Measurements from ENCODE around the gene SLC26A11. TPM values are rescaled to one million over a fixed set of nuclear protein-coding genes. Genes with fewer than 3 reads are reported as not detected.
A peak's percentile ranks its signal among the peaks of the same experiment; 100 is the strongest.

Gene SLC26A11
- total and polyA plus RNA-seq, 2 of the 13 experiments (the other 11 are each of a cell fraction or from before 2014, with no cell fraction given), result 8.7 to 13.2 TPM

- H3K27ac ChIP-seq (ENCODE audit: extremely low read length, insufficient read depth, low read length), result no peak overlapping the region
- no peak overlapping the region for H3K4me2 ChIP-seq (ENCODE audit: low read depth, low read length)
- 98% methylated on average over 18 of the region's 18 CpGs for WGBS (ENCODE audit: low lambda C conversion rate)
- intact Hi-C loops (cut with micrococcal nuclease; ENCODE audit: unreplicated experiment), result no loop called here
- no peaks in the 10 kb centered on the region for H3K9me3 ChIP-seq (ENCODE audit: low read length)
- H3K27me3 ChIP-seq (ENCODE audit: control insufficient read depth in 1 of 2, insufficient read depth in 2 of 2, low read length in 2 of 2), result no peaks in the 10 kb centered on the region
- DNase-seq (ENCODE audit: low spot score), result no peak
- no peak for FAIRE-seq
- H3K4me3 ChIP-seq (replicated peaks in 1 of 3; ENCODE audit: insufficient read depth in 1 of 3, low read depth in 2 of 3, low read length in 3 of 3), result no peak overlapping the region
- POLR2A ChIA-PET, result no interaction called here
- ATAC-seq, result no peak
- no peak for TF ChIP-seq BATF2 (CRISPR knock-in tag; IDR thresholded peaks at IDR 0.05)
- peak; percentile 25; the same call in 1 of the 2 replicates for TF ChIP-seq ZNF768 (CRISPR knock-in tag; IDR thresholded peaks at IDR 0.05)
- no peak for TF ChIP-seq MEIS1 (CRISPR knock-in tag; IDR thresholded peaks at IDR 0.05; ENCODE audit: borderline replicate concordance)
- TF ChIP-seq GABPA (IDR thresholded peaks at IDR 0.05; ENCODE audit: low read depth, low read length), result no peak
- no peak for TF ChIP-seq GABPA (CRISPR knock-in tag; IDR thresholded peaks at IDR 0.05; ENCODE audit: low read depth)
- in situ Hi-C loops (cut with HindIII; ENCODE audit: extremely low pct_ligation_motif_present, low pct_unique_long_range_greater_than_20kb), result no loop called here
- BruUV-seq (replicated peaks), result no TSS peak
- CTCF ChIA-PET (ENCODE audit: low intra/inter-chr PET ratio, low total read pairs), result no interaction called here
- peaks cover 9% of the 10 kb centered on the region for H3K79me2 ChIP-seq (ENCODE audit: insufficient read depth, low read length)
- no peak overlapping the region for H2AFZ ChIP-seq (ENCODE audit: low read length)
- peaks cover 23% of the 10 kb centered on the region for H3K4me1 ChIP-seq (ENCODE audit: insufficient read depth, low read length)
- no peaks in the 10 kb centered on the region for H4K20me1 ChIP-seq (ENCODE audit: insufficient read depth, low read length)
- H3K36me3 ChIP-seq (replicated peaks in 1 of 2; ENCODE audit: control insufficient read depth in 1 of 2, insufficient read depth in 2 of 2, low read length in 2 of 2), result peaks cover 0 to 1% of the 10 kb centered on the region in 2 experiments; a peak in 1 of 5 replicates
- H3K9ac ChIP-seq (ENCODE audit: insufficient read depth, low read depth, low read length), result no peak overlapping the region
Measured at GRCh38 chr17:80223142-80223815, 3.1 kb downstream of the SLC26A11 start.

GRCh38 chr17:80223838-80224497 is 3.7 kb downstream of the SLC26A11 start:
- DNase-seq (ENCODE audit: low spot score) (no peak), FAIRE-seq (no peak), ATAC-seq (no peak)
- H3K4me1 ChIP-seq (ENCODE audit: insufficient read depth, low read length), result peaks cover 17% of the 10 kb centered on the region
- H3K4me3 ChIP-seq (replicated peaks in 1 of 3; ENCODE audit: insufficient read depth in 1 of 3, low read depth in 2 of 3, low read length in 3 of 3), result no peak overlapping the region
- no peak overlapping the region for H3K4me2 ChIP-seq (ENCODE audit: low read depth, low read length)
- no peaks in the 10 kb centered on the region for H3K27me3 ChIP-seq (ENCODE audit: control insufficient read depth in 1 of 2, insufficient read depth in 2 of 2, low read length in 2 of 2)
- H3K27ac ChIP-seq (ENCODE audit: extremely low read length, insufficient read depth, low read length), result no peak overlapping the region
- in situ Hi-C loops (cut with HindIII; ENCODE audit: extremely low pct_ligation_motif_present, low pct_unique_long_range_greater_than_20kb) (no loop called here), intact Hi-C loops (cut with micrococcal nuclease; ENCODE audit: unreplicated experiment) (no loop called here)
- ChIA-PET POLR2A (no interaction called here), CTCF (ENCODE audit: low intra/inter-chr PET ratio, low total read pairs) (no interaction called here)
- BruUV-seq (replicated peaks), result no TSS peak
- H3K36me3 ChIP-seq (replicated peaks in 1 of 2; ENCODE audit: control insufficient read depth in 1 of 2, insufficient read depth in 2 of 2, low read length in 2 of 2), result peaks cover 3 to 4% of the 10 kb centered on the region in 2 experiments; a peak in 1 of 5 replicates
- 81% methylated on average over 11 of the region's 11 CpGs for WGBS (ENCODE audit: low lambda C conversion rate)
- H4K20me1 ChIP-seq (ENCODE audit: insufficient read depth, low read length), result no peaks in the 10 kb centered on the region
- no peak overlapping the region for H2AFZ ChIP-seq (ENCODE audit: low read length)
- H3K9me3 ChIP-seq (ENCODE audit: low read length), result no peaks in the 10 kb centered on the region
- peaks cover 9% of the 10 kb centered on the region for H3K79me2 ChIP-seq (ENCODE audit: insufficient read depth, low read length)
- no peak overlapping the region for H3K9ac ChIP-seq (ENCODE audit: insufficient read depth, low read depth, low read length)
- TF ChIP-seq HMGXB3 (CRISPR knock-in tag; IDR thresholded peaks at IDR 0.05; ENCODE audit: borderline replicate concordance) (no peak), ZBTB26 (CRISPR knock-in tag; IDR thresholded peaks at IDR 0.05; ENCODE audit: borderline replicate concordance) (no peak), NR1H2 (CRISPR knock-in tag; IDR thresholded peaks at IDR 0.05; ENCODE audit: borderline replicate concordance, low read depth) (no peak), HNRNPL (IDR thresholded peaks at IDR 0.05; ENCODE audit: low read depth, low read length) (0 out of 2 replicates have a peak, but pooled peaks have one; percentile 34), U2AF1 (optimal IDR thresholded peaks at IDR 0.05; ENCODE audit: low read depth, low read length) (no peak), NPAS2 (CRISPR knock-in tag; IDR thresholded peaks at IDR 0.05; ENCODE audit: borderline replicate concordance) (no peak)

Data from HepG2 (cell line).